Activated naive CD8-positive, alpha-beta T cell (primary cell): ENCODE measurements around the gene MAD2L2.

ENCODE experiments used
- H3K27ac Mint-ChIP-seq: one replicate; pipeline ENCODE4 v1.8.0; 2021; ENCODE audit warnings: mixed read lengths
- H3K27me3 Mint-ChIP-seq: one replicate; pipeline ENCODE4 v1.8.0; 2021; ENCODE audit warnings: mixed read lengths
- H3K36me3 Mint-ChIP-seq: one replicate; pipeline ENCODE4 v1.8.0; 2021; ENCODE audit warnings: mixed read lengths
- H3K4me1 Mint-ChIP-seq: one replicate; pipeline ENCODE4 v1.8.0; 2021; ENCODE audit warnings: low read depth, mixed read lengths
- H3K4me3 Mint-ChIP-seq: one replicate; pipeline ENCODE4 v1.8.0; 2021; ENCODE audit warnings: mild to moderate bottlenecking, mixed read lengths
- H3K9me3 Mint-ChIP-seq: one replicate; pipeline ENCODE4 v1.8.0; 2021; ENCODE audit warnings: low read depth, mixed read lengths

Gene MAD2L2

DNA sequence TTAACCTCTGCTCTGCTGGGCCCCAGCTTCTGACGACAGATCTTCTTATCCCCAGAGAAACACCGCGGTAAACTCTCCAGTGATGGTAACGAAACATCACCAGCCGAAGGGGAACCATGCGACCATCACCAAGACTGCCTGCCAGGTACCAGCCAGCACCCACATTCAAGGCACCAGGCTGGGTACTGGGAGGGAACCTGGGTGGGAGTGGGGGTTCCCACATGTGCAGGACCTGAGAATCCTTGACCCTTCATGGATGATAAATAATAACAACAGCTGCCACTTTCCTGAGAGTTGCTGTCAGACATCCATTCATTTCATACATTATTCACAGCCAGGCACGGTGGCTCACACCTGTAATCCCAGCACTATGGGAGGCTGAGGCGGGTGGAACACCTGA, 31.3 kb upstream of the MAD2L2 start:
- Mint-ChIP-seq H3K9me3 (no peaks in the 10 kb centered on the region), H3K36me3 (no peaks in the 10 kb centered on the region), H3K4me3 (no peak overlapping the region), H3K4me1 (no peaks in the 10 kb centered on the region), H3K27me3 (no peaks in the 10 kb centered on the region), H3K27ac (no peak overlapping the region)

DNA sequence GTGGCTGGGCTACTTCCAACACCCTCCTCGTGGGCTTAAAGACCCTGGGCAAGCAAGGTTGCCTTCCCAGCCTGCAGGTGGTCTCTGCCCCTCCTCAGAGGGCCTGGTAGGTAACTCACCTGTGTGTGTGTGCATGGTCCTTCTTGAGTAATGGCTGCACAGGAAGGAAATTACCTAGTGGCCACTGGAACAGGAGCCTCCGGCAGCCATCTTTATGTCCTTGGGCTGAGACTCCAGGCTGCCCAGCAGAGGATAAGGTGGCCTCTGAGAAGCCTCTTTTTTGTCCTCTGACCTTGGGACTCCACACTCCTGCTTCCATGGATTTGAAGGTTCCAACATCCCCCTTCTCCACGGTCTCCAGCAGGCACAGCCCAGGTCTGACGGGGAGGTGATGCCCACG, 30.5 kb upstream of the MAD2L2 start:
- H3K27ac Mint-ChIP-seq: no peak overlapping the region
- H3K36me3 Mint-ChIP-seq: no peaks in the 10 kb centered on the region
- H3K4me3 Mint-ChIP-seq: no peak overlapping the region
- no peaks in the 10 kb centered on the region for H3K4me1 Mint-ChIP-seq
- H3K27me3 Mint-ChIP-seq: no peaks in the 10 kb centered on the region
- no peaks in the 10 kb centered on the region for H3K9me3 Mint-ChIP-seq

DNA sequence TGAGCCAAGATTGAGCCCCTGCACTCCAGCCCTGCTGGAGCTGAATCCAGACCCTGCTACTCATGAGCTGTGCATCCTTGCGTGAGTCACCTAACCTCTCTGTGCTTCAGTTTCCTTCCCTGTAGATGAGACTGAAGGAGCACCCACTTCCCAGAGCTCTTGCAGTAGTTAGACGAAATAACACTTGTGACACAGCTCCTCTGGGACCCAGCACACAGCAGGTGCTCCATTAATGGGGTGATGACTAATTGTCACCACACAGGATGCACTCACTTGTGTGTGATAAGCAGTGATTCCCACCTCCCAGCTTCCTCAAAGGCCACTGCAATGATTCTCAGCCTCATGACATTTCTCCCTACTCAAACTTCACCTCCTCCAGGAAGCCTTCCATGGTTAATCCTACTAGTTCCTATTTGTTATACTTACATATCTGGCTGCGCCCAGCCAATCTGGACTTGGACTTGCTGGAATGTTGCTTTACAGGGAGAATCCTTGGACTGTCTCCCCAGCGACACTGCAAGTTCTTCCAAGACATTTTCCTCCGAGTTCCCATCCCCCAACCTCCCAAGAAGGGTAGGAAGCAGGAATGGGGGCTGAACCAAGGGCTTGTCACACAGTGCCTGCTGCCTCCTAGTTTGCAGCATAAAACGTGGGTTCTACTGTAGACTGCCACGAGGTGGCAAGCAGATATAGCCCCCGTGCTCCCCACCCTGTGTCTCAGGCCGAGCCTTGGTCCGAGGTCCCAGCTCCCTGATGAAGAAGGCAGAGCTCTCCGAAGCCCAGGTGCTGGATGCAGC, 27.8 kb upstream of the MAD2L2 start:
- Mint-ChIP-seq H3K36me3 (no peaks in the 10 kb centered on the region), H3K4me1 (no peaks in the 10 kb centered on the region), H3K27me3 (peaks cover 2% of the 10 kb centered on the region), H3K9me3 (no peaks in the 10 kb centered on the region), H3K27ac (no peak overlapping the region), H3K4me3 (no peak overlapping the region)

DNA sequence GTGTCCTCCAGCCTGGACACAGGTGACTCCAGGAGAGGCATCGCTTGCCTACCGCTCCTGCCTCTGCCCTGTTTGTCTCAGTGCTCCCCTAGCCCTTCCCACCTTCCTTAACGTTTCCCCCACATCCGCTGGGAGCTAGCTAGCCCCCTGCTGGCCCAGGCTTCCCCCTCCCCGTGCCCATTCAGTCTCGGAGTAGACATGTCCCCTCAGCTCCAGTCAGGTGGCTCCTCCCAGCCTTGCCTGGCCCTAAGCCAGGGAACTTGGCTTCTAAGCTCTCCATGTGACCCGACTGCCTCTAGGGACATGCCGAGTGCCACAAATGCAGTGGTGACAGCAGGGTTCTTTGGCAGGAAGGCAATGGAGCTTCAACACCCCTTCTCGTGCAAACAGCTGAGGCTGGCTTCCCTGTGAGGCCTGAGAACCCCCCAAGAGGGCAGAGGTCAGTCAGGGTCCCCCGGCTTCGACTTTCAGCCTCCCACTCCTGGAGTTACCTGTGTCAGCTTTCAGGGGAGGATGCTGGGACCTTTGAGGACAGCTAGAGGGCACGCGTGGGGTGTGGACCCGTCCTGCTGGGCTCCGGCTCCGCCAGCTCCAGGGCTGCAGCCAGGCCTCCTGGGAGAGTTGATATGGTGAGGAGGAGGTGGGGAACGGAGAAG, 26.8 kb upstream of the MAD2L2 start:
- no peaks in the 10 kb centered on the region for H3K9me3 Mint-ChIP-seq
- H3K4me3 Mint-ChIP-seq: no peak overlapping the region
- no peak overlapping the region for H3K27ac Mint-ChIP-seq
- peaks cover 2% of the 10 kb centered on the region for H3K4me1 Mint-ChIP-seq
- no peaks in the 10 kb centered on the region for H3K36me3 Mint-ChIP-seq
- peaks cover 5% of the 10 kb centered on the region for H3K27me3 Mint-ChIP-seq

DNA sequence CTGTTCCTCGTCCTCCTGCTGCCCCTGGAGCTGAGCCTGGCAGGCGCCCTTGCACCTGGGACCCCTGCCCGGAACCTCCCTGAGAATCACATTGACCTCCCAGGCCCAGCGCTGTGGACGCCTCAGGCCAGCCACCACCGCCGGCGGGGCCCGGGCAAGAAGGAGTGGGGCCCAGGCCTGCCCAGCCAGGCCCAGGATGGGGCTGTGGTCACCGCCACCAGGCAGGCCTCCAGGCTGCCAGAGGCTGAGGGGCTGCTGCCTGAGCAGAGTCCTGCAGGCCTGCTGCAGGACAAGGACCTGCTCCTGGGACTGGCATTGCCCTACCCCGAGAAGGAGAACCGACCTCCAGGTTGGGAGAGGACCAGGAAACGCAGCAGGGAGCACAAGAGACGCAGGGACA, 25.3 kb upstream of the MAD2L2 start:
- Mint-ChIP-seq H3K27ac (no peak overlapping the region), H3K4me3 (no peak overlapping the region), H3K36me3 (no peaks in the 10 kb centered on the region), H3K27me3 (peaks cover 5% of the 10 kb centered on the region), H3K4me1 (peaks cover 2% of the 10 kb centered on the region), H3K9me3 (no peaks in the 10 kb centered on the region)

DNA sequence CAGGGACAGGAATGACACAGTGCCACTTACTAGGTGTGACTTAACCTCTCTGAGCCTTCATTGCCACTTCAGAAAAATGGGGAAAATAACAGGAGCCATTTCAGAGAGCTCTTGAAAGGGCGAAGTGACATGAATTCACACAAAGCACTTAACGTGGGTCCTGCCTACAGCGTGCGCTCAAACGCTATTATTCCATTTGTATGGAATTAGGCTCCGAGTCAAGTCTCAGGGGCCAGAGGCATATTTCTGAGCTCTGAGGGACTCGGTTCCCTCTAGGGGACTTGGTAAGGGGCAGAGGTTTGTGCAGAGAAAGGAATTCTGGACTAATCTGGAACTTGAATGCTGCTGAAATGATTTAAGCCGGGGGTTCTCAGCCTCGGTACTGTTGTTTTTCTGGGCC, 24.6 kb upstream of the MAD2L2 start:
- Mint-ChIP-seq H3K27ac (no peak overlapping the region), H3K9me3 (no peaks in the 10 kb centered on the region), H3K27me3 (peaks cover 5% of the 10 kb centered on the region), H3K36me3 (no peaks in the 10 kb centered on the region), H3K4me1 (peaks cover 2% of the 10 kb centered on the region), H3K4me3 (no peak overlapping the region)

DNA sequence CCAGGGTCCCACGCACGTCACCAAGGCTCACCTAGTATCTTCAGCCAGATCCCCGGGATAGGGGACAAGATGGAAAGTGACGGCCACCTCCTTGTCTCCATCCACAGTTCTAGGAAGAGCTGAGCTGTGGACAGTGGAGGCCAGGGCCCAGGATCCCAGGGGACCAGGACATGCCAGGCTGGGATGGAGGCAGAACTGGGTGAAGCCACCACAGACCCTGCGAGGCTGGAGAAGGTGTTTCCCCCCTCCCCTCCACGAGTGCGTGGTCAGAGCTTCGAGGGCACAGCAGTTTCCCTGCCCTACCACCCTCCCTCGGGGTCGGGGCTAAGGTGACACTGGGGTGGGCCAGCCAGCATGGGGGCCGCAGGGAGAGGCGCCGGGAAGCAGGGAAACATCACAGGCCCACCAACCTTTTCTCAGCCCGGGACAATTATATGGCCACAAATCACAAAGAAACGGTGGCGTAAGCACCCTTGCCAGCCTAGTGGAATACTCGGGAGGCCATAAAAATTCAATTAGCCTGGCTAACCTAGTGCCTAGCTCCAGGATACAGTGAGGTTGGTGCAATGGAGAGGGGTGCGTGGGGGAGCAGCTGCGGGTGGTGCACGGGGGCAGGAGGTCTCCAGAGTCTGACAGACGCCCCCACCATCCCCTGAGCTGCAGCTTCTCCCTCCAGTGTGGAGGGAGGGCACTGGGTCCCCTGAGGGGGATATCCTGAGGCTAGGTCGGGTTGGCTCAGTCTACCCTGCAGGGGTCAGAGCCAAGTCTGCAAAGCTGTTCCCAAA, 23.9 kb upstream of the MAD2L2 start:
- no peaks in the 10 kb centered on the region for H3K9me3 Mint-ChIP-seq
- peaks cover 2% of the 10 kb centered on the region for H3K4me1 Mint-ChIP-seq
- H3K27ac Mint-ChIP-seq: no peak overlapping the region
- H3K4me3 Mint-ChIP-seq: no peak overlapping the region
- no peaks in the 10 kb centered on the region for H3K36me3 Mint-ChIP-seq
- H3K27me3 Mint-ChIP-seq: peaks cover 5% of the 10 kb centered on the region

DNA sequence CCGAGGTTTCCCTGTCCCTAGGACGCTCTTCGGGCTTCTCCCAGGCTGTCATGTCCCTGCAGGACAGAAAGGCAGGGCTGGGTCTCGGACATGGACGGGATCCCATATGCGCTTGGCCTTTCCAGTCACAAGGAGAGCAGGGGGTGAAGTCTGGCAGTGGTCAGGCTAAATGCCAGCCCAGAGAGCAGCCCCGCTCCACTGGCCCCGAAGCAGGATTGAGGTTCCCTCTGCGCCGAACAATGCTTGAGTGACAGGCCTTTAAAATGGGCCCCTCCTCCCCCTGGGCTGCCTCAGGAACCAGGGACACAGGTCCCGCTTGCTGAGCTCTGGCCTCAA, 23.2 kb upstream of the MAD2L2 start:
- no peaks in the 10 kb centered on the region for H3K36me3 Mint-ChIP-seq

DNA sequence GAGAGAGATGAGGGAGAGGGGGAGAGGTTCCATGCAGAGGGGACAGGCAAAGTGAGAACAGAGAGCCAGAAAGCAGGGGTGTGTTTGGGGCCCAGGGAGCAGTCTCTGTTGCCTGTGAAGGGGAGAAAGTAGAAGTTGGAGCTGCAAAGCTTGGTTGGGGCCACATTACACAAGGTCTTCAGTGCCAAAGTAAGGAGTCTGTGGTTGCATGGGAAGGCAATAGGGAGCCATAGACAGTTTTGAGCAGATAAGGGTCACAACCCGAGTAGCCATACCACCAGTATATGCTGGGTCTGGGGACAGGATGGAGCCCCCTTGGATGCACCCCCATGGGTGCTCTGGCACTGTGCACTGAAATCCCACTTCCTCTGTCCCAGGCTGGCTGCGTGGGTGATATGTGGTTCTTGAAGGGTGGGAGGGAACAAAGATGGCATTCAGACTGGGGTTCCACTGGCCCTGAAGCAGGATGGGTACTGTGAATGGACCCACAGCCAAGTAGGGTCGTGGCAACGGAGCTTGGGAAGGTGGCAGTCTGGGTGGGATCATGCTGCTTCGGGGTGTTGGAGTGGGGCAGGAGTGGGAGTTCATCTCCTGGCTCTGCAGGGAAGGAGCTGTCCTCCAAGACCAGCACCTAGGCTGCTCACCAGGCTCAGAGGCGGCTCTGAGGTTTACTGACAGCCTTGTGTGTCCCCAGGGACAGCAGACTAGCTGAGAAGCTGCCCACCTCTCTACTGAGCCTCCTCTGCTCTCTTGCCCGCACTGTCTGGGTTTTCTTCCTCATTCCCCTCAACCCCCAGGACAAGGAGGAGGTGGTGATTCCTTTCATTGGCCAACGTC, 22.6 kb upstream of the MAD2L2 start:
- no peak overlapping the region for H3K27ac Mint-ChIP-seq

More for the DNA sequence above, 23.2 kb upstream of the MAD2L2 start:
- Mint-ChIP-seq H3K9me3 (no peaks in the 10 kb centered on the region), H3K4me1 (peaks cover 2% of the 10 kb centered on the region), H3K4me3 (no peak overlapping the region), H3K27ac (no peak overlapping the region), H3K27me3 (peaks cover 6% of the 10 kb centered on the region)

DNA sequence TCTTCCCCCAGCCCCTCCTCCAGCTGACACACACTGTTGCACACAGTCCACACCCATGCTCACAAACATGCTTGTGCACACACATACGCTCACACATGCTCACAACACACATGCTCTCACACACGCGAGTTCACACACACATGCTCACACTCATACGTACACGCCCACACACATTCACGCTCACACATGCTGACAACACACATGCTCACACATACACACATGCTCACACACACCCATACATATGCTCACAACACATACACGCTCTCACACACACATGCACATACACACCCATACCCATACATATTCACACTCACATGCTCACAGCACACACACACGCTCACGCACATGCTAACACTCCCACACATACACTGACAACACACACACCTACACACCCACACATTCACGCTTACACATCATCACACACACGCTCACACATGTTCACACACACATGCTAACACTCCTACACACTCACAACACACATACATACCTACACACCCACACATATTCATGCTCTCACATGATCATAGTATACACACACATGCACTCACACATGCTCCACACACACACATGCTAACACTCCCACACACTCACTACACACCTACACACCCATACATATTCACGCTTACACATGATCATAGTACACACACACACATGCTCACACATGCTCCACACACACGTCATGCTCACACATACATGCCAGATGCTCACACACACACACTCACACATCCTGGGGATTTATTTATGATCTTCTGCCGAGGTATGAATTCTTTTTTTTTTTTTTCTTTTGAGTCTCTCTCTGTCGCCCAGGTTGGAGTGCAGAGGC, 21.2 kb upstream of the MAD2L2 start:
- Mint-ChIP-seq H3K4me3 (no peak overlapping the region), H3K27me3 (peaks cover 7% of the 10 kb centered on the region), H3K27ac (no peak overlapping the region), H3K9me3 (no peaks in the 10 kb centered on the region), H3K4me1 (peaks cover 2% of the 10 kb centered on the region), H3K36me3 (no peaks in the 10 kb centered on the region)

More for the DNA sequence above, 22.6 kb upstream of the MAD2L2 start:
- Mint-ChIP-seq H3K36me3 (no peaks in the 10 kb centered on the region), H3K4me1 (peaks cover 2% of the 10 kb centered on the region), H3K4me3 (no peak overlapping the region), H3K27me3 (peaks cover 7% of the 10 kb centered on the region), H3K9me3 (no peaks in the 10 kb centered on the region)

DNA sequence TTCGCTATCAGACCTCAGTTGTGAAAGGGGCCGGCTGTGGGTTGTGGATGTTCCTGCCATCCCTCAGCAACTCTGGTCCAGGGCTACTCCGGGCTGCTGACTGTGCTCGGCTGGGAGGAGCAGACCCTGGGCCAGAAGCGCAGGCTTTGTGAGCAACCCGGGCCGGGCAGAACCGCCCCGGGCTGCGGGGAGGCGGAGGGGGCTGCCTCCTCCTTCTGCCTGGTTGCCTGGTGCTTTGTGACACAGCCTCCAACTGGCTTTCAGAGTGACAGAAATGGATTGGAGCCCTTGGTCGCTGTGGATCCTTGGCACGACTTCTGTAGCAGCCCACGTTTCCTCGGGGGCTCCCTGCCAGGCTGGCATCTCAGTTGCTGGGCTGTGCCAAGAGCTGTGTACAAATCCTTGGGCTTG, 20.6 kb upstream of the MAD2L2 start:
- Mint-ChIP-seq H3K4me1 (peaks cover 2% of the 10 kb centered on the region), H3K27me3 (peaks cover 7% of the 10 kb centered on the region), H3K27ac (no peak overlapping the region), H3K36me3 (no peaks in the 10 kb centered on the region), H3K9me3 (no peaks in the 10 kb centered on the region), H3K4me3 (no peak overlapping the region)

DNA sequence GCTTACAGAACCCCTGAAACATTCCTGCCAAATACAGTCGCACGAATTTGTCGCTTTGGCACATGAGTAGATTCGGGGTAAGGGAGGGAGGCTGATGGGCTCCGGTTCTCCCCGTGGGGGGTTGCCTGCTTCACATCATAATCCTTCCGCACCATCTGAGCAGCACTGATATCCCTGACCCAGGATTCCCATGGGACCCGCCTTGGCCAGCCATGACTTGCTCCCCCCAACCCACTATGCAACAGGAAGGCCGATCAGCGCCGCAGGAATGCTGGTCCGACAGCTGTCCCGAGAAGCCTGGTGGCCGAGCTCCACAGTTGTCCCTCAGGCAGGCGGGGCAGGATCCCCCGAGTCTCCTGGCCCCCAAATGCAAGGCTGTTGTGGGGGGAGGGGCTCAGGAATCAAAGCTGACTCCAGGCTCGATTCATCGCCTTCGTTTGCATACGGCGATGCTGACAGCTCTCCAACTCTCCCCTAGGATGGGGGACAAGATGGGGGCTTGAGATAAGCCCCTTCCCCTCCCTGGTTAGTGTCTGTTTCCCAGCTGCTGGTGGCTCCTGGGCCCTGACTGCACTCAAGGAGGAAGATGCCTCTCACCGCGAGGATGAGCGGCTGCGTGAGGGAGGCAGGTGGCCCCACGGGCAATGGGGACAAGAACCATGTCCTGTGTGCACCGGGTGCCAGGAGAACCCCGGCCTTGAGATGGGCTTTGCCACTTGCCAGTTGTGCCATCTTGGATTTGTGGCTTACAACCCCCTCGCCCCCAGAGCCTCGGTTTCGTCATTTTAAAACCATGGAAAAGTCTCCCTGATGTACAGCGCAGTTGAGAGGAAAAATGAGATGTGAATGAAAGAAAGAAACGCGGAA, 19.9 kb upstream of the MAD2L2 start:
- Mint-ChIP-seq H3K27ac (no peak overlapping the region), H3K4me1 (peaks cover 2% of the 10 kb centered on the region), H3K36me3 (no peaks in the 10 kb centered on the region), H3K9me3 (no peaks in the 10 kb centered on the region), H3K27me3 (peaks cover 7% of the 10 kb centered on the region), H3K4me3 (no peak overlapping the region)

DNA sequence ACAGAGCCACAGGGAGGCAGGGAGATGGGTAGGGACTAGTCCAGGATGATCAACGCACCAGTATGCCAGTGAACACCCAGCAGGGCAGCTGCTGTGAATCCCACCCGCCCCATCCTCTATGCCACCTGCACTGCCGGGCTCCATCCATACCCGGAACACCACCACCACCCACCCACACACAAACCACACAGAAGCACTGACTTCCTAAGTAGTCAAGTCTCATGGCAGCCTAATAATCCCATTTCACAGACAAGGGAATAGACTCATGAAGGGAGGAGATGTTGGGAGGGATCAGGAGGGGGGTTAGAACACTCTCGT, 16.9 kb upstream of the MAD2L2 start:
- H3K9me3 Mint-ChIP-seq: no peaks in the 10 kb centered on the region
- H3K4me1 Mint-ChIP-seq: peaks cover 11% of the 10 kb centered on the region
- no peaks in the 10 kb centered on the region for H3K36me3 Mint-ChIP-seq
- H3K4me3 Mint-ChIP-seq: no peak overlapping the region
- H3K27me3 Mint-ChIP-seq: peaks cover 4% of the 10 kb centered on the region
- no peak overlapping the region for H3K27ac Mint-ChIP-seq
